ENCODE results near the gene KHK. TPM values are rescaled to one million over a fixed set of nuclear protein-coding genes. Genes with fewer than 3 reads are reported as not detected.

The KHK gene
- polyA plus RNA-seq, 1 of the 3 experiments (the other 2 are of a cell fraction): 10.3 TPM

- TF ChIP-seq MEF2A (IDR thresholded peaks at IDR 0.05; ENCODE audit: borderline replicate concordance, low read depth) (no peak), MAX (IDR thresholded peaks at IDR 0.05; ENCODE audit: low read depth) (no peak), SIN3A (IDR thresholded peaks at IDR 0.05; ENCODE audit: borderline replicate concordance, low read depth, low read length) (no peak), ZBTB33 (IDR thresholded peaks at IDR 0.05; ENCODE audit: borderline replicate concordance, low read depth) (no peak), RXRA (IDR thresholded peaks at IDR 0.05; ENCODE audit: borderline replicate concordance, low read depth) (no peak), USF1 (IDR thresholded peaks at IDR 0.05; ENCODE audit: borderline replicate concordance, low read depth) (no peak), TAF1 (IDR thresholded peaks at IDR 0.05; ENCODE audit: borderline replicate concordance, low read depth, low read length) (no peak), EZH2phosphoT487 (IDR thresholded peaks at IDR 0.05; ENCODE audit: borderline replicate concordance, low read depth) (no peak), FOSL2 (IDR thresholded peaks at IDR 0.05; ENCODE audit: borderline replicate concordance, low read depth) (no peak), FOXJ3 (CRISPR knock-in tag; IDR thresholded peaks at IDR 0.05) (no peak), USF2 (IDR thresholded peaks at IDR 0.05; ENCODE audit: borderline replicate concordance, low read depth, low read length) (no peak), RCOR1 (IDR thresholded peaks at IDR 0.05; ENCODE audit: low read length) (no peak), IRF3 (IDR thresholded peaks at IDR 0.05; ENCODE audit: low read depth, low read length) (no peak), TEAD4 (IDR thresholded peaks at IDR 0.05; ENCODE audit: borderline replicate concordance, insufficient read depth) (no peak), FOXM1 (IDR thresholded peaks at IDR 0.05; ENCODE audit: low read depth) (no peak)
- Histone ChIP-seq H3K36me3 (replicated peaks in 1 of 2; ENCODE audit: control insufficient read depth in 1 of 2, insufficient read depth in 2 of 2, low read length in 1 of 2) (peaks cover 3 to 4% of the 10 kb centered on the region in 2 experiments), H3K79me2 (ENCODE audit: insufficient read depth) (peaks cover 19% of the 10 kb centered on the region), H3K9ac (no peak overlapping the region), H3K9me3 (no peaks in the 10 kb centered on the region), H3K4me2 (no peak overlapping the region), H3K4me1 (ENCODE audit: control insufficient read depth in 1 of 2, insufficient read depth in 2 of 2, low read depth in 1 of 2, low read length in 1 of 2) (peaks cover 7 to 14% of the 10 kb centered on the region in 2 experiments; a peak in 3 of 4 replicates), H3K9me2 (no peaks in the 10 kb centered on the region), H2AFZ (ENCODE audit: low read depth) (no peak overlapping the region), H3K27me3 (ENCODE audit: insufficient read depth) (peaks cover 18% of the 10 kb centered on the region; the same call in 1 of the 2 replicates), H4K20me1 (ENCODE audit: insufficient read depth) (peaks cover 9% of the 10 kb centered on the region; the same call in 1 of the 2 replicates), H3K4me3 (ENCODE audit: low read depth in 2 of 2, low read length in 1 of 2) (no peak overlapping the region), H3K27ac (ENCODE audit: low read depth in 2 of 2, low read length in 1 of 2) (no peak overlapping the region), H3F3A (replicated peaks; ENCODE audit: insufficient read depth) (no peaks in the 10 kb centered on the region)
- DNase-seq: no peak
- ChIA-PET POLR2A (no interaction called here), CTCF (interaction anchor here (1.1 to 1.6 kb wide), 2 partner anchors 29 to 166 kb away, joined by 3 to 5 read pairs; no protein-coding TSS in a partner anchor)
- WGBS (ENCODE audit: low lambda C conversion rate): 92% methylated on average over 17 of the region's 21 CpGs
Observed at GRCh38 chr2:27137322-27137935, 50.9 kb downstream of the KHK start.

All from SK-N-SH (cell line).